ENCODE data around the gene ADAMTSL2.

- no peak for TF ChIP-seq CTCF (conservative IDR thresholded peaks at IDR 0.05)
- TF ChIP-seq ZFX (IDR thresholded peaks at IDR 0.05): no peak
Observed at GRCh38 chr9:133598978-133599377, 64.5 kb downstream of the ADAMTSL2 start.
